ENCODE results near the gene GBF1.

DNA sequence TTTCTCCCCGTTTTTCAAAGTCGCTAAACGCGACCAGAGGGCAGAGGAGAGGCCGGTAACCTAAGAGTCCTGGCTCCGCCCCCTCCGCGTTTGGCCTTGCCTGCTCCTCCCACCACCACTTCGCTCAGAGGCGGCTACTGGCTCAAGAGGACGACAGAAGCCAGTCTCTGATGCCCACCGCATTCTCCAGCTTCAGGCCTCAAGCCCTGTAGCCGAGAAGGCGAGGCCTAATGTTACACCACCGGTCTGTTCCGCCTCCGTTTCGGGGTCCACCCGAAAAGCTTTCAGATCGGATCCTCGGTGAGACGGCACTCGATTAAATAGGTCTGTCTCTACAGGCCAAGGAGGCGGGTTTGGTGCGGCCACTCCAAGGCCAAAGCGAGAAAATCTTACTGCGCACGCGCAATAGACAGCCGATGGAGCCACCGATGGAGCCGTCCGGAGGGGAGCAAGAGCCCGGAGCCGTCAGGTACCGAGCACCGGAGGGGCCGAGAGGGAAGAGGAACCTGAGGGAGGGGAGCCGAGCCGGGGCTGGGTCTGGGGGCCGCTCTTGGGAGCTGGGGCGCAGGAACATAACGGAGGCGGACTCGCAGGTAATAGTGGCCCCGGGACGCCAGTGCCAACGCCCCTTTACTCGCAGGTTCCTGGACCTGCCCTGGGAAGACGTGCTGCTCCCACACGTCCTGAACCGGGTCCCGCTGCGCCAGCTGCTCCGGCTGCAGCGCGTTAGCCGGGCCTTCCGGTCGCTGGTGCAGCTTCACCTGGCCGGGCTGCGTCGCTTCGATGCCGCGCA, 175.6 kb downstream of the GBF1 start, which contains the start of gene FBXL15:
- TF ChIP-seq, protein P1, sequence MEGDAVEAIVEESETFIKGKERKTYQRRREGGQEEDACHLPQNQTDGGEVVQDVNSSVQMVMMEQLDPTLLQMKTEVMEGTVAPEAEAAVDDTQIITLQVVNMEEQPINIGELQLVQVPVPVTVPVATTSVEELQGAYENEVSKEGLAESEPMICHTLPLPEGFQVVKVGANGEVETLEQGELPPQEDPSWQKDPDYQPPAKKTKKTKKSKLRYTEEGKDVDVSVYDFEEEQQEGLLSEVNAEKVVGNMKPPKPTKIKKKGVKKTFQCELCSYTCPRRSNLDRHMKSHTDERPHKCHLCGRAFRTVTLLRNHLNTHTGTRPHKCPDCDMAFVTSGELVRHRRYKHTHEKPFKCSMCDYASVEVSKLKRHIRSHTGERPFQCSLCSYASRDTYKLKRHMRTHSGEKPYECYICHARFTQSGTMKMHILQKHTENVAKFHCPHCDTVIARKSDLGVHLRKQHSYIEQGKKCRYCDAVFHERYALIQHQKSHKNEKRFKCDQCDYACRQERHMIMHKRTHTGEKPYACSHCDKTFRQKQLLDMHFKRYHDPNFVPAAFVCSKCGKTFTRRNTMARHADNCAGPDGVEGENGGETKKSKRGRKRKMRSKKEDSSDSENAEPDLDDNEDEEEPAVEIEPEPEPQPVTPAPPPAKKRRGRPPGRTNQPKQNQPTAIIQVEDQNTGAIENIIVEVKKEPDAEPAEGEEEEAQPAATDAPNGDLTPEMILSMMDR (conservative IDR thresholded peaks at IDR 0.05 in 1 of 2, IDR thresholded peaks at IDR 0.05 in 1 of 2; ENCODE audit: extremely low read depth in 1 of 2, insufficient read depth in 1 of 2, low read depth in 1 of 2, low read length in 2 of 2) = no peak
- TF ChIP-seq EZH2 (IDR thresholded peaks at IDR 0.05; ENCODE audit: borderline replicate concordance, low read length) = no peak

All from mammary epithelial cell (primary cell).